IPS-18c (cell line): Measurements from ENCODE around the gene CXCL13.
"Not testable (repeated sequence)": the region's sequence is repeated elsewhere in the genome, so short reads cannot be mapped to it uniquely, and the experiment has no call there.

ENCODE experiments used
- H3K4me3 ChIP-seq: 2 replicates; pipeline ENCODE4 v1.7.0; 2013; ENCODE audit warnings: low read depth, mild to moderate bottlenecking, low read length, moderate library complexity; ENCODE audit not compliant: insufficient read depth
- H3K9me3 ChIP-seq: one replicate; pipeline ENCODE4 v1.6.1; 2013; ENCODE audit warnings: mild to moderate bottlenecking, low read length, moderate library complexity; ENCODE audit not compliant: control insufficient read depth, insufficient read depth

Gene CXCL13

DNA sequence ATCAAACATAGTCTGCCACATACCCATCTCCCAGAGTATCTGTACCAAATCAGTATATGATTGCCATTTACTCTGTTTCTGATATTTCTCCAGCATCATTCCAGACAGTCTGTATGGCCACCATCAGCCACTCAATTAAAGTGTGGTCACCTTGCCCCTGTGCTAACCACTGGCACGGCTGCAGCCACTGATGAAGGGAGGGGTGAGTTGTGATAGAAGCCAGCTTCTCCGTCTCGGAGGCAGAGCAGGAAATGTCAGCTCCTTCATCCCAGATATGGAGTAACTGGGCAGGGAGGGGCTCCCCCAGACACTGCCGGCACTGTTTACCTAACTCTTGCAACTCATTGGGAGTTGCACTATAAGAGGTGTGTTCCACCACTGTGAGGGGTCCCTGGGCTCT lies 30.3 kb downstream of the CXCL13 start:
- Histone ChIP-seq H3K4me3 (no peak overlapping the region), H3K9me3 (no peaks in the 10 kb centered on the region)

DNA sequence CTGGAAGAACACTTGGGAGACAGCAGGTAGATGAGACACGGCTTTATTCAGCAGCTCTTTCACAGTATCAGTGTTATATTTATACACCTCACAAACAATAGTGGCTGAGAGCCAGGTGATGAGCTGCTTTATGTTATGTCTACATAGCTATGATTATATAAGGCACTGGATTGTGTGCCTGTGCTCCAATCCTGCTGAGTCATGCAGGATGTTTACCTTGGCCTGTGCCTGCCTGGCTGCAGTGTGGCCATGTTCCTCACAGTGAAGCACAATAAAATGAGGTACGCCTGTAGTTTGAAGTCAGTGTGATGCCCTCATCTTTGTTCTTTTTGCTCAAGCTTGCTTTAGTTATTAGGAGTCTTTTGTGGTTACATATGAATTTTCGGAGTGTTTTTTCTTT lies 31.3 kb downstream of the CXCL13 start:
- H3K9me3 ChIP-seq: no peaks in the 10 kb centered on the region
- H3K4me3 ChIP-seq: no peak overlapping the region

DNA sequence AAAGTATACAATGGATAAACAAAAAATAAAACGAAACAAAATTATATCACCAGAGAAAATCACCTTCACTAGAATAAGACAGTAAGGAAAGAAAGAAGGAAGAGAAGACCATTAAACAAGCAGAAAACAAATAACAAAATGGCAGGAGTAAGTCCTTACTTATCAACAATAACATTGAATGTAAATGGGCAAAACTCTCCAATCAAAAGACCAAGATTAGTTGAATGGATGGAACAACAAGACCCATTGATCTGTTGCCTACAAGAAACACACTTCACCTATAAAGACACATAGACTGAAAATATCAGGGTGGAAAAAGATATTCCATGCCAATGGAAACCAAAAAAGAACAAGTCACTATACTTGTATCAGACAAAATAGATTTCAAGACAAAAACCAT lies 38.4 kb downstream of the CXCL13 start:
- H3K4me3 ChIP-seq, H3K9me3 ChIP-seq: not testable (repeated sequence)

DNA sequence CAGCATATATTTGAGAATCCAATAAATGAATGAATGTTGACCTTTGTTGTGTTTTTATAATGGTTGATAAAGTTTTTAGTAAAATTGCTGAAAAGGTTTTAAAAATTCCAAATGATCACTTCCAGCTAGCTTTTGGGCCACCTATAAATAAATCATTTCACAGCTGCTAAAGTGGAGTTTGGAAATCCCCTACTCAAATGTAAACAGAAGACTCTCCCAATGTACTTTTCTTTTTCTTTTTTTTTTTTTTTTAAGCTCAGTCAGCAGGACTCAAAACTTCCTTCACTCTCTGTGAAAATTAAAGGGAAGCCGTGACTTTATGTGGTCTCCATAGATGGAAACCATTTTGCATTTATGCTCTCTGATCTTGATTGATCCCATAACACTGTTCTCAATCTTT lies 45.2 kb downstream of the CXCL13 start:
- no peak overlapping the region for H3K4me3 ChIP-seq
- no peaks in the 10 kb centered on the region for H3K9me3 ChIP-seq

DNA sequence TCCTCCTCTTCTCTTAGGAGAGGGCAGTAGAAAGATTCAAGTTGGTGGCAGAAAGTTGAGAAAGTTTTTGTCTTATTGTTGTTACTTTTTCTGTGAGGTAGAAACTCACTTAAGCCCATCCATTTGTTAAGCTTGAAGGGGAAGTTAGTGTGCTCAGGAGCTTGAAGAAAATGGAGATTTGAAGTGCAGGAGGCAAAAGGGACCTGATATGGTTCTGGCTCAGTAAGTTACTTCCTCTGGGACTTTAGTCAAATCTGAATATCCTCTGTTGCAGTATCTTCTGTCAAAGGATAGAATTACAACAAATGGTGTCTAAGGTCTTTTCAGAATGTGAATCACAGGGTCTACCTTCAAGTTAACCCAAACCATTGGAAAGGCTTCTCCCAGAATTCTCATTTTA lies 46.2 kb downstream of the CXCL13 start:
- no peak overlapping the region for H3K4me3 ChIP-seq

DNA sequence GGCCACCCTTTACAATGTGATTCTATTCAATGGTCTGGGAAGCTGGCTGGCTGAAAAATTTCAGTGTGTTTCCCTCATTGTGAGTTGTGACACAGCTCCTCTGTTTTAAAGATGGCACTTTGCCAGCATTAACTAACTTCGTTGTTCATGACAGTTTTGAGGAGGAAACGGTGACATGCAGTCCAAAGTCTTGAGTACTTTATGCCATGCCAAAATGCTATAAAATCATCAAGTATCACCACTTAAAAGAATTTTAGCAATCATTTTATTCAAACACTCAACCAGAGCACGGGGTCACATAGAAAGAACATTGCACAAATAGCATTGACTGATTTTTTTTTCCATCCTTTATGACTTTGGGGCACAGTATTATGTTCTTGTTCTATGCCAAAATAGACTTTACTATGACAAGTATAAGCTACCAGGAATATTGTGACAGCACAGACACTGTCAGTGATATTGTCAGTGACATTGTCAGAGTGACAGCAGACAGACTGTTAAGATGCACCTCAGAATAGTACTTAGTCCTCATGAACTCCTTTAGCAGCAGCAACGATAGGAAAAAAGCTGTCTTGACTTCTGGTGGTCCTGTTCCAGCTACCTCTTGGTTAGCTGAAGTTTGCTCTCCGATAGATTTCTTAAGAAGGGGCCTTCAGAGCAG lies 46.7 kb downstream of the CXCL13 start:
- Histone ChIP-seq H3K9me3 (no peaks in the 10 kb centered on the region), H3K4me3 (no peak overlapping the region)

More for the DNA sequence above, 46.2 kb downstream of the CXCL13 start:
- no peaks in the 10 kb centered on the region for H3K9me3 ChIP-seq

DNA sequence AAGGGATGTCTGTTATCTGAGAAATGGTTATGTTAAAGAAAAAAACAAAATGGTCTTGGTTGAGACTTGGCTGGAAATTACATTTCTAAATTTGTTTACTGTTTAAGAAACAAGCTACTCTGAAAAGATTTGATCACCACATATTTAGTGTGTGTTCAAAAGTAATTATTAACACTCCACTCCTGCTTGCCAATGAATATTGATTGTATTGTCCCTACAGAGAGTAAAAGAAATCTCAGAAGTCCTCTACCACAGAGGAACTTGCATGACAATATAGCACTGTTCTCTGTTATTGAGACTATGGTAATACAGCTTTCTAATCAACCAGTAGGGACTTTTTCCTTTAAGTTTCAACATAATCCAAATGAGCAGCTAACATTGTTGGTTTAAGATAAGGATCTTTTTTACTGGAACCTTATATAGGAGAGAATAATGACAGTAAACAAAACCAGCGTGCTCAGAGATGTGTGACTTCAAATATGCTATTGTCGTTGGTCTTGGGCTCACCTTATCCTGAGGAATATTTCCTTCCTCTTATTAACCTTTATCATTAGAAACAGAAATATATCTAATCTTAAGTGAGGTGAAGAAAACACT lies 47.6 kb downstream of the CXCL13 start:
- no peaks in the 10 kb centered on the region for H3K9me3 ChIP-seq

DNA sequence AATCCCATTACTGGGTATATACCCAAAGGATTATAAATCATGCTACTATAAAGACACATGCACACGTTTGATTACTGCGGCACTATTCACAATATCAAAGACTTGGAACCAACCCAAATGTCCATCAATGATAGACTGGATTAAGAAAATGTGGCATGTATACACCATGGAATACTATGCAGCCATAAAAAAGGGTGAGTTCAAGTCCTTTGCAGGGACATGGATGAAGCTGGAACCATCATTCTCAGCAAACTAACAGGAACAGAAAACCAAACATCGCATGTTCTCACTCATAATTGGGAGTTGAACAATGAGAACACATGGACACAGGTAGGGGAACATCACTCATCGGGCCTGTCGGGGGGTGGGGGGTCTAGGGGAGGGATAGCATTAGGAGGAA lies 54.7 kb downstream of the CXCL13 start:
- not testable (repeated sequence) for H3K9me3 ChIP-seq, H3K4me3 ChIP-seq

More for the DNA sequence above, 47.6 kb downstream of the CXCL13 start:
- no peak overlapping the region for H3K4me3 ChIP-seq
